ENCODE measurements around the gene ZNF385D.

DNA sequence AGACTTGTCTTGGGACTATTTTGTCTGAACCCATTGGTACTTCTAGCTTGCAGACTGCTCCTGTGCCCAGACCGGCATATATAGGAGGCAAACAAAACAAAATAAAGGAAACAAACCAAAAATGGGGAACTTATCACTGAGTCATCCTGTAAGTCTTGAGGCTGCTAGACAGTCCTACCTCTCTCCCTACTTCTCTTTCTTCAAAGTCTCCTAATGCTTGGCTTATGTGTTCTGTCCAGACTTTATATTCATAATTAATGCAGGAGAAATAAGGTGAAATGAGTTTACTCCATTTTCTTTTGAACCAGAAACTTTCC, 266.2 kb downstream of the ZNF385D start:
- TF ChIP-seq, protein P1, sequence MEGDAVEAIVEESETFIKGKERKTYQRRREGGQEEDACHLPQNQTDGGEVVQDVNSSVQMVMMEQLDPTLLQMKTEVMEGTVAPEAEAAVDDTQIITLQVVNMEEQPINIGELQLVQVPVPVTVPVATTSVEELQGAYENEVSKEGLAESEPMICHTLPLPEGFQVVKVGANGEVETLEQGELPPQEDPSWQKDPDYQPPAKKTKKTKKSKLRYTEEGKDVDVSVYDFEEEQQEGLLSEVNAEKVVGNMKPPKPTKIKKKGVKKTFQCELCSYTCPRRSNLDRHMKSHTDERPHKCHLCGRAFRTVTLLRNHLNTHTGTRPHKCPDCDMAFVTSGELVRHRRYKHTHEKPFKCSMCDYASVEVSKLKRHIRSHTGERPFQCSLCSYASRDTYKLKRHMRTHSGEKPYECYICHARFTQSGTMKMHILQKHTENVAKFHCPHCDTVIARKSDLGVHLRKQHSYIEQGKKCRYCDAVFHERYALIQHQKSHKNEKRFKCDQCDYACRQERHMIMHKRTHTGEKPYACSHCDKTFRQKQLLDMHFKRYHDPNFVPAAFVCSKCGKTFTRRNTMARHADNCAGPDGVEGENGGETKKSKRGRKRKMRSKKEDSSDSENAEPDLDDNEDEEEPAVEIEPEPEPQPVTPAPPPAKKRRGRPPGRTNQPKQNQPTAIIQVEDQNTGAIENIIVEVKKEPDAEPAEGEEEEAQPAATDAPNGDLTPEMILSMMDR (IDR thresholded peaks at IDR 0.05) = no peak
- no peak for TF ChIP-seq TCF7 (CRISPR knock-in tag; IDR thresholded peaks at IDR 0.05; ENCODE audit: low read depth)
- TF ChIP-seq, protein P2, sequence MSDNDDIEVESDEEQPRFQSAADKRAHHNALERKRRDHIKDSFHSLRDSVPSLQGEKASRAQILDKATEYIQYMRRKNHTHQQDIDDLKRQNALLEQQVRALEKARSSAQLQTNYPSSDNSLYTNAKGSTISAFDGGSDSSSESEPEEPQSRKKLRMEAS (CRISPR knock-in tag; IDR thresholded peaks at IDR 0.05) = no peak
